ENCODE results near the gene FYB1.
A peak's percentile ranks its signal among the peaks of the same experiment; 100 is the strongest.
"Not testable (repeated sequence)": the region's sequence is repeated elsewhere in the genome, so short reads cannot be mapped to it uniquely, and the experiment has no call there.

The FYB1 gene

GRCh38 chr5:39226558-39226957, 7.2 kb upstream of the FYB1 start:
- no peak for DNase-seq (ENCODE audit: low spot score)

DNA sequence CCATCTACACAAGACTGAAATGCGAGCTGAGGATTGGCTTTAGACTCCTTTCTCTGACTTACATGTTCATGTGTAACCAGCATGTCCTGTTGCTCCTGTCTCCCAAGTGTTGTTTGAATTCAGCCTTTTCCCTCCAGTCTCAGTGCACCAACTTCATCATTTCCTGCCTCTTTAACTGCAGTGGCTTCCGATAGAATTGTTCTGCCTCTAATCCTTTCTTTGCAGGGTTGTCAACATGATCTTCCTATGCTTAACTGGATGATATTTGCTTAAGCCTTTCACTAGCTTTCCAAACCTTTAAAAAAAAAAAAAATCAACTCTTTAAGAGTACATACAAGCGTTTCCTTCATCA, 6.7 kb upstream of the FYB1 start:
- no peak for DNase-seq (ENCODE audit: low spot score)

GRCh38 chr5:39225405-39226099, 6.2 kb upstream of the FYB1 start:
- no peak for DNase-seq (ENCODE audit: low spot score)

- DNase-seq (ENCODE audit: low spot score) = no peak
Measured at GRCh38 chr5:39224196-39224761, 4.9 kb upstream of the FYB1 start.

DNA sequence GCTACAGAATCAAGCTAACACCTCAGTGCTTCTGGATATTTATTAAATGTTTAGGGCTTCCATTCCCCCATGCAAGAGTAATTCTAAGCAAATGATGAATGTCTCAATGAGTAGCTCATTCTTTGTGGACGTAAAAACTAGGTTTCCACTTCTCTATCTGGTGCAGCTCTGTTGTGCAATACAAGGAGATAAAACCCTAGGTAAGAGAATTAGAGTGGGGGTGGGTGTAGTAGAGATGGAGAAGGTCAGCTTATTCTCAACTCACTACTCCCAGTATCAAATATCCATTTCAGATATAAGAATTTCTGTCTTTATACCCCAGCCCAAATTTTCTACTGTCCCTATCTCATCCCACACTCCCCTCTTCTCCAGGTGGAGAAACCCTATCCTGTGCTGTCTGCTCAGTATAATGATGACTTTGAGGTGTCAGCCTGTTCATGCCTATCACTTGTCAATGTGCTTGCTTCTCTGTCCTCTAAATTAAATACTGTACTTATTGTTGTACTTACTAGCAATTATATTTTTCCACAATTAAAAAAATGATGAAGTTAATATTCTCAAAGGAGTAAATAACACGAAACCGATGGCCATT, 4.3 kb upstream of the FYB1 start:
- no peak for DNase-seq (ENCODE audit: low spot score)

DNA sequence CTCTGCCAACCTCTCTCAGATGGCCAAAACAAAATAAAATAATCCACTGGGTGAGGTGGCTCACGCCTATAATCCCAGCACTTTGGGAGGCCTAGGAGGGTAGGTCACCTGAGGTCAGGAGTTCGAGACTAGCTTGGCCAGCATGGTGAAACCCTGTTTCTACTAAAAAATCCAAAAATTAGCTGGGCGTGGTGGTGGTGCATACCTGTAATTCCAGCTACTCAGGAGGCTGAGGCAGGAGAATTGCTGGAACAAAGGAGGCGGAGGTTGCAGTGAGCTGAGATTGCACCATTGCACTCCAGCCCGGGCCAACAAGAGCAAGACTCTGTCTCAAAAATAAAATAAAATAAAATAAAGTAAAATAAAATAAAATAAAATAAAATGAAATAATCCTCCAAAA, 2.3 kb upstream of the FYB1 start:
- DNase-seq (ENCODE audit: low spot score) = not testable (repeated sequence)

DNA sequence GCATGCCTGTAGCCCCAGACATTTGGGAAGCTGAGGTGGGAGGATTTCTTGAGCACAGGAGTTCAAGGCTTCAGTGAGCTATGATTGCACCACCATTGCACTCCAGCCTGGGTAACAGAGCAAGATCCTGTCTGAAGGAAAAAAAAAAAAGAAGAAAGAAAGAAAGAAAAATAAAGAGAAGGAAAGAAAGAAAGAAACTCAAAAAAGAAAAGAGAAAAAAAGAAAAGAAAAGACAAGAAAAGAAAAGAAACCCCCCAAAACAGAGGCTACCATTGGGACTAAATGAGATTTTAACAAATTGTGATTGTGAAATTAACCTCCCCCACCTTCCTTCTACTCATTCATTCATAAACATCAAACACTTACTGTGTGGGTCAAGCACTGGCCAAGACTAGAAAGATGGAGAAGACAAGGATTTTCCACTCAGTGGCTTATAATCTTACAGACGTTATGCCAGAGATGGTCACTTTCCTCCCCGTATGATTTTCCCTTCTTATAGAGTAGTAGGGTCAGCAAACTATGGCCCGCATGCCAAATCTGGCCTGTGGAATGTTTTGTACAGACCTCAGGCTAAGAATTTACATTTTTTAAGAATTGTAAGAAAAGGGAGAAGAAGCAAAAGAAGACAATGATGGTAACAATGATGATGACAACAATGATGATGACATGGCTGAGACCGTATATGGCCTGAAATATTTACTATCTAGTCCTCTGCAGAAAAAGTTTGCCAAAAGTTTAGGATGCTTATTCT, 1.1 kb upstream of the FYB1 start:
- no peak for DNase-seq (ENCODE audit: low spot score)

DNA sequence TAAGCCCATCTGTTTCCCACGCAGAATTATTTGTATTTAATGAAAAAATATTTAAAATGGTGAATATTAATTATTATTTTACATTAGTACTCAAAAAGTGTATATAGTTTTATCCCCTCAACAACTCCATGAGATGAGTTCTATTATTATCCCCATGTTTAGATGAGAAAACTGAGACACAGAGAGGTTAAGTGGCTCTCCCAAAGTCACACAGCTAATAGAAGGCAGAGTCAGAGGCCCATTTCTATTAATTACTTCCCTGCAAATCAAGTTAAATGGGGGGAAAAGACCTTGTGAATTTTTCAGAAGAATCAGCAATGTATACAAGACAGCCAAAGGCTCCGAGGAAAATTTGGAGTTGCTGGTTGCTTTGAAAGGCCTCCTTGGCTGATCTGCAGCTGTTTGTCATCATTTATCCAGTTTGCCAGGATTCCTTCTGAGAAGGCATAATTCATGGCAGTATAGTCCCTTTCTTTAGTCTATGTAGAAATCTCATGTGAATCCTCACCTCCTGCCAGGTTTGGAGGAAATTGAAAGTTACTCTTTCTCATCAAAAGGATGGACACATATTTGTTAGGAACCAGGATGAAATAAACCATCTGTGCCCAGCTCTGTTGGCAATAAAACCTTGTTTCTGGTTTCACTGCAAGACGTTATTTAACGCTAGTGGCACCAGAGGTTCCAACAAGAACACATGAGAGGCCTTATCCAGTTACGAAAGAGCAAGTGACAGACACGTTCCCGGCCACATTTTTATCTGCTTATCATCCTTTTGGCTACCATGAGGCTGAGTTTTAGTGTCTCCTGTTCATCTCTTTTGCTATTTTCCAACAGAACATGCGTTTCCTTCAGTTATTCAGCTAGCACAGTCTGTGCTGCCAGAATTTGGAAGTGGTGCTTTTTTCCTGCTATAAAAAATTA, 621 bp downstream of the FYB1 start:
- no peak for DNase-seq (ENCODE audit: low spot score)

- peak; percentile 61 for DNase-seq (ENCODE audit: low spot score)
Measured at GRCh38 chr5:39217365-39218281, 1.7 kb downstream of the FYB1 start.

DNA sequence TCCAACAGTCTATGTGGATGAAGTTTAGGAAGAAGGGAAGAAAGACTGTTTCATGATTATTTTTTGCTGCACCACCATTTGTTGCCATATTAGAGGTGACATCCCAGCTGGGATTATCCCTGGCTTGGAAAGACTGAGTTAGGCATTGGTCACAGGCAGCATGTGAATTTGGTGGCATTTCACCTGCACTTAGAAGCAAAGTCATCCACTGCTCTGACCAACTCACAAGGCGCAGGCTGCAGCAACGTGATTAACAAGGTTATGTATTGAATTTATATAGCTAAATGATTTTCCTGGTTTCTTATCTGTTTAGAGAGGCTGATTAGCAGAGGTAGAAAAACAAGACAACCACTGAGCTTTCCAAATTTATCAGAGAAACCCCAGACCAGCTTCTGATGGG, 2.7 kb downstream of the FYB1 start:
- DNase-seq (ENCODE audit: low spot score) = no peak

- DNase-seq (ENCODE audit: low spot score) = no peak
Measured at GRCh38 chr5:39215857-39216256, 3.5 kb downstream of the FYB1 start.

GRCh38 chr5:39214912-39215709, 4.3 kb downstream of the FYB1 start:
- DNase-seq (ENCODE audit: low spot score) = no peak

- no peak for DNase-seq (ENCODE audit: low spot score)
Measured at GRCh38 chr5:39213447-39214207, 5.7 kb downstream of the FYB1 start.

- no peak for DNase-seq (ENCODE audit: low spot score)
Measured at GRCh38 chr5:39211773-39212172, 7.6 kb downstream of the FYB1 start.

DNA sequence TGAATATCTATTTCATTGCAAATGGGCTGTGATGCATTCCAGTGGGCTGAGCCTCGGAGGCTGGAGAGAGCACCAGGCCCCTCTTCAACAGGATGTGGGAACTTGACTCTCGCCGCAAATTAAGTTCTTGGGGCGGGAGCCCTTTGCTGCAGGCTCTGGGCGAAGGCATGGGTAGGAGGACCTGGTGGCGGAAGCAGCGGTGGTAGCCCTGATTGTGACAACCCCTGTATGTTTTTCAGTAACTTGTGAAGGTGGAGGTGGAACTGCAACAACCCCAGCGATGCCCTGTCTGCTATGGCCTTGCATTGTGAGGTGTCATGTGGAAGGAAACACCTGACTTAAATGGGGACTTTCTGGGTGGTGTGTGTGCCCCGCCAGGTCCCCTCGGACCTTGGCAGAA, 9.4 kb downstream of the FYB1 start:
- DNase-seq (ENCODE audit: low spot score) = no peak

DNA sequence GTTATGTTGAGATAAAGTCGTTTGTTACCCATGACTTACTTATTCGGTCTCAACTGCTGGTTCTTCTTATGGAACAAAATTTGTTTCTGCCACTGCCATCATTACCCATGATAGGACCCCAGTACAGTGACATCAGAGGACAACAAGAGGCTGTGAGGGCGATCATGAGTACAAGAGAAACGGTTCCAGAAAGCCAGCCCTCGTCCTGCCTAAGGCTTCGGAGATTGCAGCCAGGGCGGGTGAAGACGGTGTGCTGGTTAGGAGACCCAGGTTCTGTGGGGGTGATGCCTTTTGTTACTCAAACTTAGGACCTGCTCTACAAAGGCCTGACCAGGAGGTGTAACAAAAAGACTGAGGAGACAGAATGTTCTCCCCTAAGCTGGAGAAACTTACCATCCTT, 10.9 kb downstream of the FYB1 start:
- DNase-seq (ENCODE audit: low spot score) = no peak

GRCh38 chr5:39207345-39208045, 11.9 kb downstream of the FYB1 start:
- DNase-seq (ENCODE audit: low spot score) = no peak

DNA sequence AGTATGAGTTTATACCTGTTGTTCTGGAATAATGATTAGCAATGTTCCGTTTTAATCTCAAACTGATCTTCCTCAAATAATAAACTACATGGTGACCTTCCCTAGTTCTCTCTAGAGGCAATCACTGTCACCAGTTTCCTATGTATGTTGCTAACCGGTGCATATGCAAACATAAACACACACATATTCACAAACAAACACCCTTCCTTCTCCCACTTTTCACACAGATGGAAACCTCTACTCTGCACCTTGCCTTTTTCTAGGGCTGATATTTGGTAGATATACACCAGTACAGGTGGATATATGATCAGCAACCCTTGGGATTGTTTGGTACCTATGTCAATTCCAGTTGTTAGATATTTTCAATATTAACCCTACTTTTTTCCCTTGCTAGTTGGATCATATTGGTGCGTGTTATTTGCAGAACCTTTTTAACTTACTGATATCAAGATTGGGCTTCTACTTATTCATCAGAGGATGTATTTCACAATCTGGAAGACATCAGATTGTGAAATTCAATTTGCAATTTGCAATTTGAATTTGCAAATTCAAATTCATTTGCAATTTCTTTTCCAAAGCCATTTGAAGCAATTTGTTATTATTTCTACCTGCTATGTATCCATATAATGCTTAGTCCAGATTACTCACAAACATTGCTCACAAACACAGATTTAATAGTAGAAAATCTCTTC, 12.6 kb downstream of the FYB1 start:
- no peak for DNase-seq (ENCODE audit: low spot score)
